Lung (tissue), 12 donors: Measurements from ENCODE around the gene G6PD. TPM values are rescaled to one million over a fixed set of nuclear protein-coding genes. Genes with fewer than 3 reads are reported as not detected.

ENCODE experiments used
- ATAC-seq: fragments of 200-7000 bp; cut with Tn5 transposase; one replicate; pipeline ENCODE4 v1.9.1; 2020; ENCODE audit warnings: moderate number of reproducible peaks; ENCODE audit not compliant: insufficient read depth, low FRiP score
- DNase-seq, 3 donors: peaks; one replicate each; pipeline ENCODE4 v3.0.0-alpha.2; 2013 to 2017
- H3K27ac ChIP-seq, 2 donors: one replicate each; pipeline ENCODE4 v1.5.1; 2013; ENCODE audit warnings: mild to moderate bottlenecking in 2 of 2, moderate library complexity in 2 of 2, control low read depth in 1 of 2, inconsistent platforms in 1 of 2, low read depth in 1 of 2, low read length in 1 of 2
- H3K27me3 ChIP-seq, 3 donors: one replicate each; pipeline ENCODE4 v1.5.1; 2013; ENCODE audit warnings: low read length in 2 of 3; ENCODE audit not compliant: control insufficient read depth in 3 of 3, insufficient read depth in 3 of 3
- H3K36me3 ChIP-seq, 4 donors: one replicate each; pipeline ENCODE4 v1.5.1; 2013; ENCODE audit warnings: low read length in 4 of 4, mild to moderate bottlenecking in 1 of 4, moderate library complexity in 1 of 4; ENCODE audit not compliant: control insufficient read depth in 4 of 4, insufficient read depth in 4 of 4
- H3K4me1 ChIP-seq, 5 donors: one replicate each; pipeline ENCODE4 v1.5.1; 2013; ENCODE audit warnings: low read length in 5 of 5, mild to moderate bottlenecking in 2 of 5, moderate library complexity in 1 of 5; ENCODE audit not compliant: control insufficient read depth in 5 of 5, insufficient read depth in 5 of 5
- H3K4me3 ChIP-seq: one replicate; pipeline ENCODE4 v1.5.1; 2013; ENCODE audit warnings: mild to moderate bottlenecking, control low read depth, moderate library complexity
- H3K9ac ChIP-seq, 2 donors: one replicate each; pipeline ENCODE4 v1.5.1; 2013; ENCODE audit warnings: low read length in 2 of 2, control low read depth in 1 of 2; ENCODE audit not compliant: insufficient read depth in 1 of 2
- H3K9me3 ChIP-seq, 4 donors: one replicate each; pipeline ENCODE4 v1.5.1; 2013; ENCODE audit warnings: low read length in 3 of 4, mild to moderate bottlenecking in 1 of 4, moderate library complexity in 1 of 4; ENCODE audit not compliant: control insufficient read depth in 4 of 4, insufficient read depth in 3 of 4
- WGBS, 2 donors: extraction: QIAGEN DNeasy Blood & Tissue Kit; methylation state at CpG; one replicate each; pipeline ENCODE4 v1.1.7; 2013; 5-methylcytosine and 5-hydroxymethylcytosine counted together
- polyA plus RNA-seq, 2 donors: library from polyadenylated mRNA; stranded (reverse); fragments of 200-250 nt; gene quantifications; one replicate each; pipeline ENCODE4 v1.2.1, GENCODE V29; 2013
- total RNA-seq, 2 donors: library from RNA; depleted of rRNA in 1 of 2; stranded (reverse); fragments of >200 nt in 1 of 2; gene quantifications; one replicate each; pipeline ENCODE4 v1.2.1, GENCODE V29; 2014 to 2021
- TF ChIP-seq, protein P1 (sequence below): IDR thresholded peaks from 2 replicates; pipeline ENCODE4 v1.5.1; 2012; ENCODE audit warnings: mild to moderate bottlenecking; ENCODE audit errors: control extremely low read depth, extremely low read depth
- donor health status: control.
- donor health status: control.
- donor health status: Bipolar disorder and iron deficiency.
- donor health status: healthy.
- donor health status: DM: yes; HTN: yes; CAD: no.

The G6PD gene
- total and polyA plus RNA-seq, 4 donors: 24.3 to 106 (median 65.5) TPM

DNA sequence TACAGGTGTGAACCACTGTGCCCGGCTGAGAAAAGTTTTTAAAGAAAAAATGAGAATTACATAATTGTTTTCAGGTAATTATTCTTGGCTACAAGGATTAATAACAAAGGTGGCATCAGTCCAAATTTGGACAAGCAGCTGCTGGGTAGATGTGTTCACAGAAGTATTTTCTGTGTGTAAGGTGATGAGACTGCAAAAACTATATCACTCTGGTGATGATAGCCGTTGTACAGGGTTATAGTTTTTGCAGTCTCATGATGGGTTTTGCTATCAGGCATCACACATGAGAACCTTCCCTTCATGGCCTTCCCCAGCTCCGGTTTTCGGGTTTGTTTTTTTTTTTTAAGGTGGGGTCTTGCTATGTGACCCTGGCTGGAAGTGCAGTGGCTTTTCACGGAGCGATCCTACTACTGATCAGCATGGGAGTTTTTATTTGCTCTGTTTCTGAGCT, 51.1 kb downstream of the G6PD start:
- ATAC-seq: no peak
- no peaks in the 10 kb centered on the region for H3K9me3 ChIP-seq
- WGBS, 2 donors: 53 to 76% methylated on average over 6 of the region's 6 CpGs

DNA sequence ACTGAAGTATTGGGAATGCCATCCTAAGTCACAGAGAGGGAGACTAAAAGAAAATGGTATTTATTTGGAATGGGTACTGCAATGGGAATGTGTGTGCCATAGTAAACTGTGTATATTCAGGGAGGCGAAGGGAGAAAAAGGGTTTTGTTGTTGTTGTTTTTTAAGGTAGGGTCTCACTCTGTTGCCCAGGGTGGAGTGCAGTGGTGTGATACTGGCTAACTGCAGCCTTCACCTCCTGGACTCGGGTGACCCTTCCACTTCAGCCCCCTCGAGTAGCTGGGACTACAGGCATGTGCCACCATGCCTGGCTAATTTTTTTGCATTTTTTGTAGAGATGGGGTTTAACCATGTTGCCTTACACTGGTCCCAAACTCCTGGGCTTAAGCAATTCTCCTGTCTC, 51.9 kb downstream of the G6PD start:
- Histone ChIP-seq H3K27ac (no peak overlapping the region), H3K9ac (no peak overlapping the region), H3K9me3 (no peaks in the 10 kb centered on the region), H3K4me1 (no peaks in the 10 kb centered on the region), H3K4me3 (no peak overlapping the region), H3K27me3 (peaks cover 0 to under 1% (median 0%) of the 10 kb centered on the region in 3 donors), H3K36me3 (no peaks in the 10 kb centered on the region)
- TF ChIP-seq, protein P1, sequence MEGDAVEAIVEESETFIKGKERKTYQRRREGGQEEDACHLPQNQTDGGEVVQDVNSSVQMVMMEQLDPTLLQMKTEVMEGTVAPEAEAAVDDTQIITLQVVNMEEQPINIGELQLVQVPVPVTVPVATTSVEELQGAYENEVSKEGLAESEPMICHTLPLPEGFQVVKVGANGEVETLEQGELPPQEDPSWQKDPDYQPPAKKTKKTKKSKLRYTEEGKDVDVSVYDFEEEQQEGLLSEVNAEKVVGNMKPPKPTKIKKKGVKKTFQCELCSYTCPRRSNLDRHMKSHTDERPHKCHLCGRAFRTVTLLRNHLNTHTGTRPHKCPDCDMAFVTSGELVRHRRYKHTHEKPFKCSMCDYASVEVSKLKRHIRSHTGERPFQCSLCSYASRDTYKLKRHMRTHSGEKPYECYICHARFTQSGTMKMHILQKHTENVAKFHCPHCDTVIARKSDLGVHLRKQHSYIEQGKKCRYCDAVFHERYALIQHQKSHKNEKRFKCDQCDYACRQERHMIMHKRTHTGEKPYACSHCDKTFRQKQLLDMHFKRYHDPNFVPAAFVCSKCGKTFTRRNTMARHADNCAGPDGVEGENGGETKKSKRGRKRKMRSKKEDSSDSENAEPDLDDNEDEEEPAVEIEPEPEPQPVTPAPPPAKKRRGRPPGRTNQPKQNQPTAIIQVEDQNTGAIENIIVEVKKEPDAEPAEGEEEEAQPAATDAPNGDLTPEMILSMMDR: no peak
- no peak for ATAC-seq
- DNase-seq: no peak
- WGBS, 2 donors: 77 to 93% methylated on average over 3 of the region's 3 CpGs

More for the DNA sequence above, 51.1 kb downstream of the G6PD start:
- no peak overlapping the region for H3K27ac ChIP-seq
- no peak overlapping the region for H3K9ac ChIP-seq
- no peak for DNase-seq
- H3K4me1 ChIP-seq: no peaks in the 10 kb centered on the region
- TF ChIP-seq, protein P1: no peak
- no peak overlapping the region for H3K4me3 ChIP-seq
- no peaks in the 10 kb centered on the region for H3K36me3 ChIP-seq
- H3K27me3 ChIP-seq: peaks cover 0 to 3% (median 0%) of the 10 kb centered on the region in 3 donors

DNA sequence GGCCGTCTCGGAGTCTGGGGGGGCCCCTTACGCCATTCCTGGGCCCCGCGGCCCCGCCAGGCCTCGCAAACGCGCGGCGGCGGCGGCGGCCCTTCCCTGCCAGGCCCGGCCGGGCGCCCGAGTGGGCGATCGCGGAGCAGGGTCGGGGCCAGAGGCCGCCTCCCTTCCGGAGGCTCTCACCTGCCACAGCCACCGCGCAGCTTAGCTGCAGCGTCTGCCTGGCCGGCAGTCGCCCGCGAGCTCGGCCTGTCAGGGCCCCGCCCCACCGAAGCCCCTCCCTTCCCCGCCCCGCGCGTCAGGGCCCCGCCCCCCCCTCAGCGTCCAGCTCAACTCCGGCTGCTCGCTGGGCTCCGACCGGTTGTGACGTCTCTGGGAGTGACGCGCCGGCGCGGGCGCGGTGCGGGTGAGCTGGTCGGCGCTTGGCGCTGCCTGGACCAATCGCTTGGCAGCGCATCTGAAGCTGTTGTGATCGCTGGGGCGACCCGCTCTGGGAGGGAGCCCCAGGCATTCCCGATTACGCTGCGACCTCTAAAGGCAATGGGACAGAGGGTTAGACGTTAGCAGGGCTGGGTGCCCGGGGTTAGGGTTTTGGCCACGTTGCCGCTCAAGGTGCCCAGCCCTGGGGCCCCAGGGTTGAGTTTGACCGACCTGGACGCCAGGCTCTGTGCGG, 56.1 kb downstream of the G6PD start, which contains the start of gene SLC10A3:
Gene SLC10A3 (minus strand): TSS at position 216 of the 670 bp plus-strand sequence. CDS start 1,689 bp downstream, outside the sequence.
- peaks cover 0 to 5% (median 0%) of the 10 kb centered on the region in 5 donors for H3K4me1 ChIP-seq
- no peaks in the 10 kb centered on the region for H3K36me3 ChIP-seq
- TF ChIP-seq, protein P1: no peak
- WGBS, 2 donors: 0 to 33% methylated on average over 10 to 71 of the region's 71 CpGs
- DNase-seq (peak; percentile 94 to 97 (median 97)), ATAC-seq (peak; percentile 85)
- peaks cover 0 to 3% (median 0%) of the 10 kb centered on the region in 4 donors for H3K9me3 ChIP-seq
- peak within 1 kb of the TSS; percentile 60 for H3K4me3 ChIP-seq
- peak within 1 kb of the TSS; percentile 91 to 97 for H3K27ac ChIP-seq
- peak within 1 kb of the TSS; percentile 55 to 80 for H3K9ac ChIP-seq
- H3K27me3 ChIP-seq: no peaks in the 10 kb centered on the region
